B cell (primary cell): ENCODE data around the gene EPM2AIP1. TPM values are rescaled to one million over a fixed set of nuclear protein-coding genes. Genes with fewer than 3 reads are reported as not detected.

Experiments used
- ATAC-seq: fragments of 200-7000 bp; cut with Tn5 transposase; one replicate; pipeline ENCODE4 v1.10.0; 2021; ENCODE audit warnings: low read depth, mild to moderate bottlenecking, moderate number of reproducible peaks, moderate library complexity
- CTCF ChIA-PET: fragments of 350-600 bp; sonication (Branson Sonifier 250); formaldehyde crosslinking; loops from one replicate; lab custom pipeline; 2021; ENCODE audit warnings: antibody characterized with exemption, inconsistent platforms; lab: Charles Lee
- POLR2A ChIA-PET: fragments of 350-600 bp; sonication (Branson Sonifier 250); formaldehyde crosslinking; loops from one replicate; lab custom pipeline; 2021; ENCODE audit warnings: antibody characterized with exemption; lab: Charles Lee
- DNase-seq: peaks from one replicate; pipeline ENCODE4 v3.0.0; 2013
- H2AFZ ChIP-seq: 2 replicates; pipeline ENCODE4 v1.6.1; 2012; ENCODE audit warnings: mild to moderate bottlenecking, low read depth, low read length; ENCODE audit not compliant: insufficient read depth, poor library complexity, severe bottlenecking
- H3K27ac ChIP-seq, 2 donors: 1 replicate in 1 of 2; 2 replicates in 1 of 2; pipeline ENCODE4 v1.5.1; 2012 to 2013; ENCODE audit warnings: low read length in 2 of 2, mild to moderate bottlenecking in 2 of 2, moderate library complexity in 1 of 2
- H3K27me3 ChIP-seq, 4 experiments: fragments of 200-600 bp in 1 of 4; sonication (generic) in 1 of 4; replicated peaks in 1 of 4; 1 replicate in 2 of 4; 2 replicates in 2 of 4; pipeline versions ENCODE4 v1.6.1 to v1.7.0; 2013 to 2016; ENCODE audit warnings: low read length in 3 of 4, mild to moderate bottlenecking in 2 of 4, mixed read lengths in 1 of 4, moderate library complexity in 1 of 4; ENCODE audit not compliant: insufficient read depth in 4 of 4, control insufficient read depth in 3 of 4; ENCODE audit errors: control extremely low read depth in 1 of 4
- H3K36me3 ChIP-seq, 2 experiments: replicated peaks in 1 of 2; 1 replicate in 1 of 2; 2 replicates in 1 of 2; pipeline versions ENCODE4 v1.6.1 to v1.7.1; 2013; ENCODE audit warnings: low read length in 1 of 2; ENCODE audit not compliant: insufficient read depth in 2 of 2, control insufficient read depth in 1 of 2; ENCODE audit errors: control extremely low read depth in 1 of 2, extremely low read depth in 1 of 2
- H3K4me1 ChIP-seq, 2 donors: fragments of 200-600 bp in 1 of 2; sonication (generic) in 1 of 2; 1 replicate in 1 of 2; 2 replicates in 1 of 2; pipeline versions ENCODE4 v1.5.1 to v1.6.1; 2013 to 2017; ENCODE audit warnings: low read length in 2 of 2; ENCODE audit not compliant: control insufficient read depth in 2 of 2, insufficient read depth in 2 of 2
- H3K4me2 ChIP-seq: replicated peaks from 2 replicates; pipeline ENCODE3; 2012; ENCODE audit warnings: mild to moderate bottlenecking, low read depth, low read length; ENCODE audit not compliant: poor library complexity, severe bottlenecking
- H3K4me3 ChIP-seq, 5 experiments: fragments of 200-600 bp in 1 of 5; sonication (generic) in 1 of 5; 1 replicate in 3 of 5; 2 replicates in 2 of 5; pipeline versions ENCODE4 v1.5.1 to v1.7.0; 2011 to 2016; ENCODE audit warnings: low read length in 4 of 5, mild to moderate bottlenecking in 4 of 5, low read depth in 2 of 5, control low read depth in 1 of 5, moderate library complexity in 1 of 5; ENCODE audit not compliant: insufficient read depth in 1 of 5; ENCODE audit errors: control extremely low read depth in 1 of 5, extremely low read depth in 1 of 5
- H3K79me2 ChIP-seq: fragments of 200-600 bp; sonication (generic); one replicate; pipeline ENCODE4 v1.6.0; 2016; ENCODE audit warnings: low read length; ENCODE audit not compliant: control insufficient read depth, insufficient read depth
- H3K9ac ChIP-seq: fragments of 200-600 bp; sonication (generic); 2 replicates; pipeline ENCODE4 v1.6.1; 2017; ENCODE audit warnings: mild to moderate bottlenecking, low read length, moderate library complexity
- H3K9me3 ChIP-seq, 3 donors: one replicate each; pipeline versions ENCODE4 v1.6.1 to v1.7.1; 2013; ENCODE audit warnings: low read length in 2 of 3; ENCODE audit not compliant: control insufficient read depth in 2 of 3, insufficient read depth in 1 of 3; ENCODE audit errors: control extremely low read depth in 1 of 3
- H4K20me1 ChIP-seq: 2 replicates; pipeline ENCODE4 v1.6.0; 2012; ENCODE audit warnings: mild to moderate bottlenecking, low read length; ENCODE audit not compliant: insufficient read depth, control insufficient read depth, poor library complexity, severe bottlenecking
- H3K27ac Mint-ChIP-seq: one replicate; pipeline ENCODE4 v1.8.0; 2021; ENCODE audit warnings: mixed read lengths
- H3K27me3 Mint-ChIP-seq: one replicate; pipeline ENCODE4 v1.8.0; 2021; ENCODE audit warnings: mixed read lengths
- H3K4me1 Mint-ChIP-seq: one replicate; pipeline ENCODE4 v1.8.0; 2021; ENCODE audit warnings: mixed read lengths
- H3K4me3 Mint-ChIP-seq: one replicate; pipeline ENCODE4 v1.8.0; 2021; ENCODE audit warnings: mixed read lengths
- H3K9me3 Mint-ChIP-seq: one replicate; pipeline ENCODE4 v1.8.0; 2022; ENCODE audit warnings: mixed read lengths; ENCODE audit not compliant: insufficient read depth
- EZH2 ChIP-seq: IDR thresholded peaks from 2 replicates; pipeline ENCODE4 v1.6.1; 2012; ENCODE audit warnings: borderline replicate concordance, low read depth, mild to moderate bottlenecking, moderate library complexity, low read length; ENCODE audit not compliant: insufficient read depth, poor library complexity, severe bottlenecking
- WGBS: methylation state at CpG from one replicate; pipeline ENCODE4 v1.1.5; 2013; ENCODE audit warnings: missing lambda C conversion rate; ENCODE audit not compliant: insufficient coverage; 5-methylcytosine and 5-hydroxymethylcytosine counted together
- intact Hi-C: fragments of 100-400 bp; cut with micrococcal nuclease; formaldehyde crosslinking; loops from one replicate; pipeline ENCODE4 v1.10.0; 2022
- polyA plus RNA-seq: library from polyadenylated mRNA; depleted of rRNA; stranded (reverse); fragments of >200 nt; gene quantifications from 2 replicates; pipeline ENCODE4 v1.2.3, GENCODE V29; 2012
- total RNA-seq, 2 donors: library from RNA; stranded (reverse); fragments of 120-200 nt in 1 of 2; gene quantifications; 1 replicate in 1 of 2; 2 replicates in 1 of 2; pipeline versions ENCODE4 v1.2.3 to v1.2.4, GENCODE V29; 2013 to 2022
- TF ChIP-seq, protein P1 (sequence below): fragments of 200-600 bp; IDR thresholded peaks from one replicate; pipeline ENCODE4 v1.8.0; 2022; ENCODE audit warnings: antibody characterized with exemption, mild to moderate bottlenecking

The EPM2AIP1 gene
- total and polyA plus RNA-seq, 2 donors (not counting 1 experiment from before 2014, with no cell fraction given): 13.5 to 42.4 TPM

DNA sequence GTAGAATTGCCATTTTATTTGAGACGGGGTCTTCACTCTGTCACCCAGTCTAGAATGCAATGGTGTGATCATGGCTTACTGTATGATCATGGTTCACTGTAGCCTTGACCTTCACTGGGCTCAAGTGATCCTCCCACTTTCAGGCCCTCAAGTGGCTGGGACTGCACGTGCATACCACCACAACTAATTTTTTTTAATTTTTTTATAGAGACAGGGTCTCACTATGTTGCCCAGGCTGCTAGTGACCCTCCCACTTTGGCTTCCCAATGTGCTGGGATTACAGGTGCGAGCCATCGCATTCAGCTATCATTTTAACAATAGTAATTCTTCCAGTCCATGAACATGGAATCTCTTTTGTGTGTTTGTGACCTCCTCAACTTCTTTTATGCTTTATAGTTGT is 11.9 kb downstream of the EPM2AIP1 start:
- H3K27me3 Mint-ChIP-seq: no peaks in the 10 kb centered on the region
- POLR2A ChIA-PET: no interaction called here
- H4K20me1 ChIP-seq: no peaks in the 10 kb centered on the region
- no peak overlapping the region for H2AFZ ChIP-seq
- CTCF ChIA-PET: interaction anchor here (0.7 to 1.6 kb wide), 2 partner anchors 22 to 26 kb away, joined by 4 to 5 read pairs; no protein-coding TSS in a partner anchor
- H3K4me2 ChIP-seq: no peak overlapping the region
- no peak overlapping the region for H3K27ac Mint-ChIP-seq
- ATAC-seq: no peak
- no peak overlapping the region for H3K4me3 ChIP-seq
- no peak for DNase-seq
- H3K9me3 ChIP-seq: peaks cover 0 to 20% (median 2%) of the 10 kb centered on the region in 3 donors
- TF ChIP-seq, protein P1, sequence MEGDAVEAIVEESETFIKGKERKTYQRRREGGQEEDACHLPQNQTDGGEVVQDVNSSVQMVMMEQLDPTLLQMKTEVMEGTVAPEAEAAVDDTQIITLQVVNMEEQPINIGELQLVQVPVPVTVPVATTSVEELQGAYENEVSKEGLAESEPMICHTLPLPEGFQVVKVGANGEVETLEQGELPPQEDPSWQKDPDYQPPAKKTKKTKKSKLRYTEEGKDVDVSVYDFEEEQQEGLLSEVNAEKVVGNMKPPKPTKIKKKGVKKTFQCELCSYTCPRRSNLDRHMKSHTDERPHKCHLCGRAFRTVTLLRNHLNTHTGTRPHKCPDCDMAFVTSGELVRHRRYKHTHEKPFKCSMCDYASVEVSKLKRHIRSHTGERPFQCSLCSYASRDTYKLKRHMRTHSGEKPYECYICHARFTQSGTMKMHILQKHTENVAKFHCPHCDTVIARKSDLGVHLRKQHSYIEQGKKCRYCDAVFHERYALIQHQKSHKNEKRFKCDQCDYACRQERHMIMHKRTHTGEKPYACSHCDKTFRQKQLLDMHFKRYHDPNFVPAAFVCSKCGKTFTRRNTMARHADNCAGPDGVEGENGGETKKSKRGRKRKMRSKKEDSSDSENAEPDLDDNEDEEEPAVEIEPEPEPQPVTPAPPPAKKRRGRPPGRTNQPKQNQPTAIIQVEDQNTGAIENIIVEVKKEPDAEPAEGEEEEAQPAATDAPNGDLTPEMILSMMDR: no peak
- TF ChIP-seq EZH2: no peak
- H3K4me3 Mint-ChIP-seq: no peak overlapping the region
- H3K9ac ChIP-seq: no peak overlapping the region
- peaks cover 15 to 37% of the 10 kb centered on the region in 2 experiments for H3K36me3 ChIP-seq
- no peaks in the 10 kb centered on the region for H3K27me3 ChIP-seq
- H3K79me2 ChIP-seq: no peaks in the 10 kb centered on the region
- WGBS: 89% methylated on average over 1 of the region's 4 CpGs
- H3K4me1 Mint-ChIP-seq: no peaks in the 10 kb centered on the region
- H3K4me1 ChIP-seq: no peaks in the 10 kb centered on the region
- H3K9me3 Mint-ChIP-seq: peaks cover 3% of the 10 kb centered on the region
- intact Hi-C loops: no loop called here
- H3K27ac ChIP-seq: no peak overlapping the region

DNA sequence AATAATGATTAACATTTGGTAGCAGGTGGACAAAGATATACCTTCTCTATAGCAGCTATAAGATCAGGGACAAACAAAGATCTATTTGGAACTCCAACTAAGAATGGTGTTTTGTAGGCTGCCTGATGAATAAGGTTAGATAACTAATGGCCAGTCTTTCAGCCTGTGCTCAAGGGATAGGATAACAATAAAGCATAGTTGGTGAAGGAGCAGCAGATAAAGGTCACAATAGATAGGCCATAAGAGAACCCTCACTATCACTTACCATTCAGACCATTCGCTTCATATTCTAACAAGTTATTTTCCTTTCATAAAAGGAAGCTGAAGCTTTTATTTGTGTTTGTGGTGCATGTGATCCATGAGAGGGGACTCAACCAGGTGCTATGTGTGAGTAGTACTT is 19.8 kb downstream of the EPM2AIP1 start:
- intact Hi-C loops: no loop called here
- Histone ChIP-seq H2AFZ (no peak overlapping the region), H3K9me3 (peaks cover 0 to 3% (median 0%) of the 10 kb centered on the region in 3 donors), H3K27me3 (no peaks in the 10 kb centered on the region), H3K27ac (no peak overlapping the region), H3K9ac (no peak overlapping the region), H3K4me1 (peaks cover 14 to 17% of the 10 kb centered on the region in 2 donors), H3K4me3 (no peak overlapping the region), H4K20me1 (no peaks in the 10 kb centered on the region), H3K79me2 (no peaks in the 10 kb centered on the region), H3K36me3 (no peaks in the 10 kb centered on the region), H3K4me2 (no peak overlapping the region)
- no peak for TF ChIP-seq EZH2
- TF ChIP-seq, protein P1: no peak
- no CpG with 5 or more reads among the region's 1 CpG for WGBS
- H3K4me3 Mint-ChIP-seq: no peak overlapping the region
- H3K27me3 Mint-ChIP-seq: no peaks in the 10 kb centered on the region
- no peak for ATAC-seq
- no peak for DNase-seq
- no peaks in the 10 kb centered on the region for H3K9me3 Mint-ChIP-seq
- CTCF ChIA-PET: interaction anchor here (0.5 to 1.1 kb wide), 4 partner anchors 14 to 318 kb away, joined by 3 to 4 read pairs (median 3); no protein-coding TSS in a partner anchor
- POLR2A ChIA-PET: no interaction called here
- H3K27ac Mint-ChIP-seq: no peak overlapping the region
- peaks cover 16% of the 10 kb centered on the region for H3K4me1 Mint-ChIP-seq
